Tibial nerve (tissue), 4 donors: ENCODE data around the gene CCDC124. TPM values are rescaled to one million over a fixed set of nuclear protein-coding genes. Genes with fewer than 3 reads are reported as not detected.

Experiments used
- DNase-seq, 2 donors: peaks; one replicate each; pipeline ENCODE4 v3.0.0-alpha.2; 2019; ENCODE audit warnings: low spot score in 2 of 2
- H3K27ac ChIP-seq, 4 donors: fragments of 200-600 bp; sonication (generic) in 3 of 4; one replicate each; pipeline ENCODE4 v1.5.1; 2017 to 2019; ENCODE audit warnings: mild to moderate bottlenecking in 1 of 4
- H3K27me3 ChIP-seq, 2 donors: fragments of 200-600 bp; sonication (generic) in 1 of 2; one replicate each; pipeline versions ENCODE4 v1.5.1 to v1.6.0; 2017 to 2019
- H3K36me3 ChIP-seq, 3 donors: fragments of 200-600 bp; sonication (generic); one replicate each; pipeline ENCODE4 v1.5.1; 2018 to 2019
- H3K4me1 ChIP-seq, 4 donors: fragments of 200-600 bp; sonication (generic) in 3 of 4; one replicate each; pipeline ENCODE4 v1.5.1; 2017 to 2019
- H3K4me3 ChIP-seq, 4 donors: fragments of 200-600 bp; sonication (generic) in 3 of 4; one replicate each; pipeline ENCODE4 v1.5.1; 2017 to 2019; ENCODE audit warnings: mild to moderate bottlenecking in 1 of 4, moderate library complexity in 1 of 4
- H3K9me3 ChIP-seq, 4 donors: fragments of 200-600 bp; sonication (generic) in 3 of 4; one replicate each; pipeline ENCODE4 v1.5.1; 2017 to 2019
- CTCF ChIP-seq, 5 experiments: fragments of 200-600 bp in 3 of 5; fragments of 450-650 bp in 2 of 5; sonication (generic) in 3 of 5; IDR thresholded peaks; one replicate each; pipeline ENCODE4 v1.5.1; 2016 to 2019; ENCODE audit warnings: antibody characterized with exemption in 5 of 5, mild to moderate bottlenecking in 3 of 5, moderate library complexity in 2 of 5
- EP300 ChIP-seq, 2 donors: sonication (generic); formaldehyde crosslinking; IDR thresholded peaks; one replicate each; pipeline ENCODE4 v1.6.1; 2017; ENCODE audit warnings: antibody characterized with exemption in 2 of 2, mild to moderate bottlenecking in 1 of 2
- POLR2A ChIP-seq, 2 donors: fragments of 450-650 bp; IDR thresholded peaks; one replicate each; pipeline ENCODE4 v1.6.1; 2017; ENCODE audit warnings: antibody characterized with exemption in 2 of 2, mild to moderate bottlenecking in 2 of 2, moderate library complexity in 2 of 2
- WGBS, 2 donors: methylation state at CpG; one replicate each; pipeline ENCODE4 v1.1.5; 2018; 5-methylcytosine and 5-hydroxymethylcytosine counted together
- total RNA-seq, 4 donors: library from RNA; depleted of rRNA; stranded (reverse); fragments of >200 nt; gene quantifications; one replicate each; pipeline ENCODE4 v1.1.0, GENCODE V29; 2016

The CCDC124 gene
- total RNA-seq, 4 donors from 2014 or later = 29.3 to 69.0 (median 33.9) TPM

DNA sequence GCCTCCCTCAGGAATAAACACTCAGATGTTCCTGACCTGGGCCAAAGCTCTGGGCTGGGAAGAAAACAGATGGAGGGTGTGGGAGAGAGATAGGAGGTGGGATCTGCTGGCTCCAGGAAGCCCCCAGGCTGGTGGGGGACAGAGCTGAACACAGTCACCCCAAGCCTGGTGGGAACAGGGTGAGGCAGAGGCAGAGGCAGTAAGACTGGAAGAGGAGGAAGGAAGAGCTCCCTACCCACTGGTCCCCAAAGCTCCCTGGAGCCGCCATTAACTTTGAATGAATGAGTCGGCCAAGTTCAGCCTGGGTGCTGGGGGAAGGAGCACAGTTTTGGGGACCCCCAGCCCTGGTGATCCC lies 33.3 kb downstream of the CCDC124 start:
- peaks cover 0 to 3% (median 0%) of the 10 kb centered on the region in 4 donors for H3K4me1 ChIP-seq
- peaks cover 0 to 81% of the 10 kb centered on the region in 2 donors for H3K27me3 ChIP-seq
- TF ChIP-seq CTCF (IDR thresholded peaks at IDR 0.05) (no peak), POLR2A (IDR thresholded peaks at IDR 0.05) (no peak), EP300 (IDR thresholded peaks at IDR 0.05) (no peak)

GRCh38 chr19:17966550-17967256 lies 33.9 kb downstream of the CCDC124 start, which contains the start of gene KCNN1:
KCNN1 (plus strand) TSS chr19:17967107; CDS start chr19:17973889, 6,782 bp downstream.
- Histone ChIP-seq H3K36me3 (no peaks in the 10 kb centered on the region), H3K9me3 (no peaks in the 10 kb centered on the region), H3K27me3 (peaks cover 0 to 76% of the 10 kb centered on the region in 2 donors), H3K27ac (no peak within 1 kb of the TSS), H3K4me1 (peaks cover 0 to 3% (median 0%) of the 10 kb centered on the region in 4 donors), H3K4me3 (peak within 1 kb of the TSS in 1 of 4 donors; percentile 33)
- no peak for TF ChIP-seq CTCF (IDR thresholded peaks at IDR 0.05)
- TF ChIP-seq EP300 (IDR thresholded peaks at IDR 0.05) = no peak
- TF ChIP-seq POLR2A (IDR thresholded peaks at IDR 0.05) = no peak
- 8 to 10% methylated on average over 19 to 25 of the region's 59 CpGs for WGBS, 2 donors
- no peak for DNase-seq

More for the DNA sequence above, 33.3 kb downstream of the CCDC124 start:
- H3K36me3 ChIP-seq = no peaks in the 10 kb centered on the region
- no peak overlapping the region for H3K27ac ChIP-seq
- DNase-seq = no peak
- 52 to 61% methylated on average over 2 of the region's 2 CpGs for WGBS, 2 donors
- H3K4me3 ChIP-seq = no peak overlapping the region
- H3K9me3 ChIP-seq = no peaks in the 10 kb centered on the region

GRCh38 chr19:17967257-17968051 lies 34.6 kb downstream of the CCDC124 start:
- DNase-seq = no peak
- H3K27ac ChIP-seq = no peak overlapping the region
- H3K36me3 ChIP-seq = no peaks in the 10 kb centered on the region
- 2 to 6% methylated on average over 21 of the region's 35 CpGs for WGBS, 2 donors
- peaks cover 0 to 3% (median 0%) of the 10 kb centered on the region in 4 donors for H3K4me1 ChIP-seq
- no peaks in the 10 kb centered on the region for H3K9me3 ChIP-seq
- TF ChIP-seq CTCF (IDR thresholded peaks at IDR 0.05) (no peak), EP300 (IDR thresholded peaks at IDR 0.05) (no peak), POLR2A (IDR thresholded peaks at IDR 0.05) (no peak)
- peaks cover 0 to 76% of the 10 kb centered on the region in 2 donors for H3K27me3 ChIP-seq
- H3K4me3 ChIP-seq = peak overlapping the region in 1 of 4 donors; percentile 33

GRCh38 chr19:17968362-17968761 lies 35.5 kb downstream of the CCDC124 start:
- Histone ChIP-seq H3K27me3 (peaks cover 0 to 67% of the 10 kb centered on the region in 2 donors), H3K4me3 (no peak overlapping the region), H3K36me3 (no peaks in the 10 kb centered on the region), H3K27ac (no peak overlapping the region), H3K4me1 (peaks cover 0 to 3% (median 0%) of the 10 kb centered on the region in 4 donors), H3K9me3 (no peaks in the 10 kb centered on the region)
- TF ChIP-seq POLR2A (IDR thresholded peaks at IDR 0.05) (no peak), EP300 (IDR thresholded peaks at IDR 0.05) (no peak), CTCF (IDR thresholded peaks at IDR 0.05) (no peak)
- DNase-seq = no peak
- 74 to 75% methylated on average over 3 to 4 of the region's 4 CpGs for WGBS, 2 donors
